ENCODE measurements around the gene TRAPPC2. TPM values are rescaled to one million over a fixed set of nuclear protein-coding genes. Genes with fewer than 3 reads are reported as not detected.
A peak's percentile ranks its signal among the peaks of the same experiment; 100 is the strongest.

Gene TRAPPC2
- total and polyA plus RNA-seq, 9 of the 15 experiments (the other 6 are each of a cell fraction or from before 2014, with no cell fraction given) = 10.3 to 30.6 (median 18.6) TPM

DNA sequence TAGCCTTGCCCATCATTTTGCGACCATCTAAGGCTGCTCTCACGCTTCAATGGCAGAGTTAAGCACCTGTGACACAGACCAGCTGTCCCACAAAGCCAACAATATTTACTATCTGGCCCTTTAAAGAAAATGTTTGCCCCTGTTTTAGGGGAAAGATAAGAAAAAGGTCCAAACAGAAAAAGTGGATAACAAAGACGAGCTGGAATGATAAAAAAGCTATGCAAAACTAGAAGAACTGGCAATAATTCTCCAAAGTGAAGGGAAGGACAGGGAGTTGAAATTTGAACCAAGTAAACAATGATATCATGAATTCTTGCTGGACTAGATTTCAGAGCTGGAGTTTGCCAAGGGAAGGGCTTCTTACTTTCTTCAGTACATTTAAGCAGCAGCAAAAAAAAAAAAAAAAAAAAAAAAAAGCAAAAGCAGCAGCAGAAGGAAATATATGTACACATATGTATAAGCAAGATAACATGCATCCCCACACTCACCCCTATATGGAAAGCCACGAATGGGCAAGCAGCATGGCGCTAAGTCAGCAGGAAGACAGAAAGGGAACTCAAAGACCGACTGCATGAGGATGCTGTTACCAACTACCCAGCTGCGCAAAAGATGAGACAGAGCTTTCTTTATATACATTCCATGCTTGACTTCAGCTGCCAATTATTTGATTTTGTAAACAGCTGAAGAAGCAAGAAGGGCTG is 12.5 kb downstream of the TRAPPC2 start:
- WGBS (ENCODE audit: insufficient coverage, low coverage, missing lambda C conversion rate) = 50% methylated on average over 6 of the region's 7 CpGs
- H3K9ac ChIP-seq (ENCODE audit: insufficient read depth in 1 of 2, low read depth in 2 of 2, low read length in 2 of 2) = no peak overlapping the region
- no peak overlapping the region for H3K4me2 ChIP-seq (ENCODE audit: insufficient read depth, low read length)
- POLR2A ChIA-PET = interaction anchor here (0.6 to 1.7 kb wide), 6 partner anchors 9 to 470 kb away, joined by 3 to 6 read pairs (median 3); partner anchors contain the start of genes OFD1 and TRAPPC2
- in situ Hi-C loops (cut with MboI) = no loop called here
- FAIRE-seq (no peak), DNase-seq (ENCODE audit: extremely low read depth in 1 of 4, low spot score in 3 of 4) (no peak), ATAC-seq (peak; percentile 63)
- H3K36me3 ChIP-seq (ENCODE audit: control insufficient read depth, insufficient read depth, low read length) = peaks cover 56% of the 10 kb centered on the region; the same call in 2 of the 3 replicates
- intact Hi-C loops (cut with micrococcal nuclease) = no loop called here
- H3K27me3 ChIP-seq (ENCODE audit: control insufficient read depth in 2 of 2, insufficient read depth in 2 of 2, low read length in 2 of 2) = no peaks in the 10 kb centered on the region
- no TSS peak for BruUV-seq (replicated peaks)
- no peak overlapping the region for H3K4me3 ChIP-seq
- TF ChIP-seq HSF4 (CRISPR knock-in tag; IDR thresholded peaks at IDR 0.05; ENCODE audit: borderline replicate concordance) (no peak), FOXA3 (CRISPR knock-in tag; conservative IDR thresholded peaks at IDR 0.05 in 1 of 2, IDR thresholded peaks at IDR 0.05 in 1 of 2) (0 out of 4 replicates have a peak, but pooled peaks of 1 of the 2 experiments have one; percentile 18), ZNF316 (IDR thresholded peaks at IDR 0.05) (0 out of 2 replicates have a peak, but pooled peaks have one; percentile 2), ZNF384 (IDR thresholded peaks at IDR 0.05; ENCODE audit: low read depth, low read length) (peak; percentile 77), CBFA2T3 (IDR thresholded peaks at IDR 0.05) (peak; percentile 44; the same call in 1 of the 2 replicates)
- H2AFZ ChIP-seq (ENCODE audit: low read depth, low read length) = no peak overlapping the region
- H3K9me1 ChIP-seq (ENCODE audit: control insufficient read depth, insufficient read depth, low read length) = no peaks in the 10 kb centered on the region
- no peaks in the 10 kb centered on the region for H3K9me3 ChIP-seq (replicated peaks; ENCODE audit: control insufficient read depth, insufficient read depth, low read depth, low read length)
- 0 out of 2 replicates have a peak, but pooled peaks cover 4% of the 10 kb centered on the region for H4K20me1 ChIP-seq (replicated peaks; ENCODE audit: control insufficient read depth, insufficient read depth, low read length)
- peaks cover 0 to 8% of the 10 kb centered on the region in 2 experiments; a peak in 2 of 5 replicates for H3K4me1 ChIP-seq (replicated peaks in 1 of 2; ENCODE audit: control insufficient read depth in 2 of 2, insufficient read depth in 2 of 2, low read length in 2 of 2)
- CTCF ChIA-PET (ENCODE audit: low intra/inter-chr PET ratio) = no interaction called here
- H3K27ac ChIP-seq (ENCODE audit: extremely low read depth, low read depth, low read length) = no peak overlapping the region
- peaks cover 34% of the 10 kb centered on the region for H3K79me2 ChIP-seq (ENCODE audit: control insufficient read depth, insufficient read depth, low read length)

Data from K562 (cell line).